ENCODE results near the gene CD81.

The CD81 gene

GRCh38 chr11:2382936-2383851 lies 6.1 kb downstream of the CD81 start:
- no peak for DNase-seq (ENCODE audit: low read depth)
- TF ChIP-seq CTCF (conservative IDR thresholded peaks at IDR 0.05; ENCODE audit: low read length): peak; percentile 4; the same call in 1 of the 2 replicates
- H3K4me3 ChIP-seq (ENCODE audit: low read length): peak overlapping the region; percentile 3; the same call in 1 of the 2 replicates

GRCh38 chr11:2383852-2384804 lies 7.0 kb downstream of the CD81 start:
- no peak for DNase-seq (ENCODE audit: low read depth)
- H3K4me3 ChIP-seq (ENCODE audit: low read length): no peak overlapping the region
- TF ChIP-seq CTCF (conservative IDR thresholded peaks at IDR 0.05; ENCODE audit: low read length): no peak

- TF ChIP-seq CTCF (conservative IDR thresholded peaks at IDR 0.05; ENCODE audit: low read length): no peak
- no peak for DNase-seq (ENCODE audit: low read depth)
- no peak overlapping the region for H3K4me3 ChIP-seq (ENCODE audit: low read length)
These were observed 8.3 kb downstream of the CD81 start for GRCh38 chr11:2385156-2386151.

GRCh38 chr11:2386591-2386990 lies 9.5 kb downstream of the CD81 start:
- DNase-seq (ENCODE audit: low read depth): no peak
- H3K4me3 ChIP-seq (ENCODE audit: low read length): no peak overlapping the region
- TF ChIP-seq CTCF (conservative IDR thresholded peaks at IDR 0.05; ENCODE audit: low read length): no peak

GRCh38 chr11:2387266-2387987 lies 10.3 kb downstream of the CD81 start:
- no peak for TF ChIP-seq CTCF (conservative IDR thresholded peaks at IDR 0.05; ENCODE audit: low read length)
- no peak overlapping the region for H3K4me3 ChIP-seq (ENCODE audit: low read length)
- peak; percentile 53 for DNase-seq (ENCODE audit: low read depth)
